GM21529 (cell line): ENCODE data around the gene CSNK1A1.
"Not testable (repeated sequence)": the region's sequence is repeated elsewhere in the genome, so short reads cannot be mapped to it uniquely, and the experiment has no call there.

Experiments used
- ATAC-seq: cut with Tn5 transposase; IDR thresholded peaks from one replicate; pipeline ENCODE4 v1.9.1; 2021; ENCODE audit not compliant: unreplicated experiment

The CSNK1A1 gene

DNA sequence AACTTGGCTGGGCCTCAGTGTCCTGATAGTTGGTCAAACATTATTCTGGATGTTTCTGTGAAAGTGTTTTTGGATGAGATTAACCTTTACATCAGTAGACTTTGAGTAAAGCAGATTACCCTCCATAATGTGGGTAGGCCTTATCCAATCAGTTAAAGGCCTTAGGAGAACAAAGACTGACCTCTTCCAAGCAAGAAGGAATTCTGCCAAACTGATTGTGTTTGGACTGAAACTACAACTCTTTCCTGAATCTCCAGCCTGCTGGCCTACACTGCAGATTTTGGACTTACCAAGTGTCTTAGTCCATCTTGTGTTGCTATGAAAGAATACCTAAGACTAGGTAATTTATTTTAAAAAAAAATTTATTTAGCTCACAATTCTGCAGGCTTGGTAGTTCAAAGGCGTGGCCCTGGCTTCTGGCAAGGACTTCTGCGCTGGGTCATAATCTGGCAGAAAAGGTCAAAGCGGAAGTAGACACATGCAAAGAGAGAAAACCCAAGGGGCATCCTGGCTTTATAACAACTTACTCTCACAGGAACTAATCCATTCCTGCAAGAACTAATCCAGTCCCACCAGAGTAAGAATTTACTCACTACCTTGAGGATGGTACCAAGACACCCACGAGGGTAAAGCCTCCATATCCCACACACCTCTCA, 21.5 kb upstream of the CSNK1A1 start:
- no peak for ATAC-seq

DNA sequence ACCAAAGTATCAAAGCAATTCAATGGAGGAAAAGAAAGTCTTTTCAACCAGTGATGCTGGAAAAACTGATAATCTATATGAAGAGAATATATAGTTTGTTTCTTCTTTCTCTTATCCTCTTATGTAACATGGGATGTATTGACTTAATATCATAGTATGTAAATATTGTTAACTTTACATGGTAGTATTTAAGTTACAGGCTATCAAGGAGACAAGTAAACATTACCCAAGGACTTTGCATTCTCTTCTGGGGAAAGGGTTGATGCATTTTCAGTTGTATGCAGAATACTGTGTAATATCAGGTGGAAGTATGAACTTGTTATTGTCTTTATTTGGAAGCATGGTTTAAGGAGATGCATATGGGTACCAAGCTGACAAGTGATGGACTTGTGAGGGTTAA, 20.9 kb upstream of the CSNK1A1 start:
- no peak for ATAC-seq

DNA sequence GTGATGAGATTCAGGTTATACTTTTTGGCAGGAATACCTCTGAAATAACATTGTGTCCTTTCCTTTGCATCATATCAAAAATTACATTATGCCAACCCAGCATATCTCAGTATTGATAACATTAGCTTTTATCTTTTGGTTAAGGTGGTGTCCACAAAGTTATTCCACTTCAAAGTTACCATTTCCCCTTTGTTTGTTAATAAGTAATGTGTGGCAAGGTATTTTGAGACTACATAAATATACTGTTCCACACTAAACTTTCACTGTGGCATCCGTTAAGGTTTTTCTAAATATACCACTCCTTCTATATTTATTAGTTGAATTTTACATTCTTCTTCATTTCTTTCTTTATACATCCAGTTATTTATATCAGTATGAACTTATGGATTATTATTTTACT, 16.0 kb upstream of the CSNK1A1 start:
- ATAC-seq = no peak

DNA sequence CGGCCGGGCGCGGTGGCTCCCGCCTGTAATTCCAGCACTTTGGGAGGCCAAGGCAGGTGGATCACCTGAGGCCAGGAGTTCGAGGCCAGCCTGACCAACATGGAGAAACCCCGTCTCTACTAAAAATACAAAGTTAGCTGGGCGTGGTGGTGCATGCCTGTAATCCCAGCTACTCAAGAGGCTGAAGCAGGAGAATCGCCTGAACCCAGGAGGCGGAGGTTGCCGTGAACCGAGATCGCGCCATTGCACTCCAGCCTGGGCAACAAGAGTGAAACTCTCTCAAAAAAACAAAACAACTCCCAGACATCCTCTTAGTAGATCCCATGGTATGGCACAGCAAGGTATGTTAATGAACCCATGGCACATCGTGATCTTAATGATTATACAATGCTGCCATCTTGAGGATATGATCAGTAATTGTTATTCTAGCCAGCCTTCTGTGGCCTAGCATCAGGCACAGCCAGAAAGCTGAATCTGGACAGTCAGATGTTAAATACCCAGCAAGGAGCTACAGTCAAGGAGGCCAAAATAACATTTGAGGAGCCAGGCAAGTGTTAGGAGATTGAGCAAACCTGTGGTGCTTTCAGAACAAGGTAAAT, 13.4 kb upstream of the CSNK1A1 start:
- ATAC-seq = peak; percentile 95

DNA sequence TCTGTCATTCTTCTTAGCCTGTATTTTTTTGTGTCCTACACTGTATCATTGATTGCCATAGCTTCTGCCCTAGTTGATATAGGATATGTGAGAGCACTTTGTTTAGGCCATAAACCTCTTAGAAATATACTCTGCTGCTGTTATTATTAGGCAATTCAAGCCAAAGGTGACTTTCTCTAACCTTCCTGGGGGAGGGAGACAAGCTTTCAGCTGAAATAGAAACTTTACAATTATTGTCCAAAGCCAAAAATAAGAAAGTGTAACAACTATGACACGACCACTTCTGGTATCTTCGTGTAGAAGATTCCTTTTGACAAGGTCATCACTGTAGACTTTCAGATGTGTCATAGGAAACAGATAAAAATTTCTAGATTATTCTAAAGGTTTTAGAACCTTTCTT, 12.2 kb upstream of the CSNK1A1 start:
- no peak for ATAC-seq

DNA sequence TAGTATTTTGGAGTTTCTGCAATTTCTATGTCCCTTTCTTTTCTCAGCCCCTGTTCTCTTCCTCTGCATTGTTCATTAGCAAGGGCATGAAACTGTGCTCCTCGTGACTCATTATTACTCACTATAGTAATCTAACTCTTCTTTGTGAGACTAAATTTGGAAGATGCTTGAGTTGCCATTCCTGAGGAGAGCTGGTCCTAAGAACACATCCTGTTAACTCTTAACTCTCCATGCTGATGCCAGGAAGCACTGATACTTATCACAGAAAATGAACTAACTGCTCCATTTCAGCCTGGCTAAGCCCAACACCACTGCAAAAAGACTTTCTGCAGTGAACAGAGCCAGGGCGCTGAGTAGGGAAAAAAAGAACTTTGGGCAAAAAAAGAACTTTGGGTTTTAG, 10.6 kb upstream of the CSNK1A1 start:
- no peak for ATAC-seq

DNA sequence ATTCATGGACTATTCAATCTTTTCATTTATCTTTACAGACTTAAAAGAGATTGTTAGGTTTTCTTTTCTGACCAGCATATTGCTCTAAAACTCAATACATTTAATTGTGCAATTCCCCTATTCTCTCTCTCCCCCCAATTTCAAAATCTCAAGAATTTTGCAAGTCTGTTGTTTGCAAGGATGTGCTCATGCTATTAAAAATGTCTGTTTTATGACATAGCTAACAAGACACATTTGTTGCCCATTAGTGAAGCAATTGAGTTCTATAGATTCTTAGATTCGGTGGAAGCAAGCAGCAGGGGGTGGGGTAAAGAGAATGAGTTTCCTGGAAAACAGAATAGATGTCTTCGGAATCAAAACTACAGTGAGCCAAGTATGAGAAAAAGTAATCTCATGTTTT, 8.5 kb upstream of the CSNK1A1 start:
- ATAC-seq = no peak

DNA sequence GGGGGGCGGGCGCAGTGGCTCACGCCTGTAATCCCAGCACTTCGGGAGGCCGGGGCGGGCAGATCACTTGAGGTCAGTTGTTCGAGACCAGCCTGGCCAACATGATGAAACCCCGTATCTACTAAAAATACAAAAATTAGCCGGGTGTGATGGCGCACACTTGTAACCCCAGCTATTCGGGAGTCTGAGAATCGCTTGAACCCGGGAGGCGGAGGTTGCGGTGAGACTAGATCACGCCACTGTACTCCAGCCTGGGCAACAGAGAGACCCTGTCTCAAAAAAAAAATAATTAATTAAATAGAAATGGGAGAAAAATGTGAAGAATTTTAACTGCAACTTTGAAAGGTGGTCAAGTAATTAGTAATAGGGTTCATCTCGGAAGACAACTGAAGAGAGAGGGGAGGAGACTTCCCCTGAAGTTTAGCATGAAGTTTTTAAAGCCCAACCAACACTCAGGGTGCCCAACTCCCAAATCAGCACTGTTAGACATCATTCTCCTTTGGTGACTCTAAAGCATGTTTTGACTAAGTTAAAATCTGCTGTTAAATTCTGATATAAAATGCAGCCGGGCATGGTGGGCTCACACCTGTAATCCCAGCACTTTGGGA, 1.4 kb upstream of the CSNK1A1 start:
- ATAC-seq = no peak

DNA sequence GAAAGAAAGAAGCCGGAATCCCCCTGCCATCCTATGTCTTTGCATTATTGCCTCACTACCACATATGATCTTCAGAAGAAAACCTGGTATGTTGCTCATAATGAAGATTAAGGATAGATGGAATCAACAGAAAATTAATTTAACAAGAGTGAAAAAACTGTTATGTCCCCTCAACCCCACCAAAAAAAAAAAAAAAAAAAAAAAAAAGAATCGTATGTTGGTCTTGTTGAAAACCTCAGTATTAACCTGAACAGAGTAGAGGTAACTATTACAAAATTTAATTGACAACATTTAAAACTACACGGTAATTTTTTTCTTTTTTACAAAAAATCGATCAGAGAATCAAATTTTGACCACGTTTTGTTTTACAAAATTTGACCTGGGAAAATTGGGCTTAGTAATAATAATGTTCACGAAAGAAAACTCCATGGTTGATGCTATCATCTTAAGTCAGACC, 827 bp upstream of the CSNK1A1 start:
- ATAC-seq = no peak

DNA sequence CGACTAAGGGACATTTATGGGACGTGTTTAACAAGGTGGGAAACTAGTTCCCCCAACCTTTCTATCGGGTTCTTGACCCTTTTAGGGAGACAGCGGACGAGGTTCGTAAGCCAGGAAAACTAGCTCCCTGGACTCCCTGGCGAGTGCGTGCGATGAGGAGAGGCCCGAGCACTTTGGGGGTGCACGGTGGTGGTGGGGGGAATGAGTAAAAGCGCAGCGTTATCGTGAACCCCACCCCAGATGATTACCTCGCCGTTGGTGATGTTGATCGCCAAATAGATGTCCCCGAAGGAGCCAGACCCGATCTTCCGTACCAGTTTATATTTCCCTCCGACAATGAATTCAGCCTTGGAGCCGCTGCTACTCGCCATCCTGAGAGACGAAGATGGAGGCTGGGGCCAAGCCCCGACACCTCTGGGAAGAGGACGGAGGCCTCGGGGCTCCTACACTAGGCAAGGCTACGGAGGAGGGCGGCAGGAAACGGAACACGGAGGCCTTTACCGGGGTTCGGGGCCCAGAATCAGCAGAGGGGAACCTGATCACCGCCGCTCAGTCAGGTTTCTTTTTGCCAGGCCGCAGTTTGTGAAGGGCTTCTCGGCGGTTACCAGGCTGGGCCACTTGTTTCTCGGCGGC, 529 bp downstream of the CSNK1A1 start:
- peak; percentile 1 for ATAC-seq

DNA sequence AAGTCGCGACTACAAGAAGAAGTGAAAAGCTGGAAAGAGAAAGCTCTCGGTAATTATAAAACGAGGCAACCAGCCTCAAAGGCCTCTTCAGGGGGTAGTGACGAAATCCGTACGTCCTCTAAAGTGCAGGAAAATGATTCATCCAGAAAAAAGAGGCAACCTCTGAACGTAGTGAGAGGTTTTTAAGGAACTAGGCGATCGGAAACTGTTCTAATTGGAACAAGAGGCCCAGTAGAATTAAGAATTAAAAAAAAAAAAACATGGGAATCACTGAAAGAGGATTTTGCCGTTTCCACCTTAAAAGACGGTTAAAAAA, 1.0 kb downstream of the CSNK1A1 start:
- no peak for ATAC-seq

DNA sequence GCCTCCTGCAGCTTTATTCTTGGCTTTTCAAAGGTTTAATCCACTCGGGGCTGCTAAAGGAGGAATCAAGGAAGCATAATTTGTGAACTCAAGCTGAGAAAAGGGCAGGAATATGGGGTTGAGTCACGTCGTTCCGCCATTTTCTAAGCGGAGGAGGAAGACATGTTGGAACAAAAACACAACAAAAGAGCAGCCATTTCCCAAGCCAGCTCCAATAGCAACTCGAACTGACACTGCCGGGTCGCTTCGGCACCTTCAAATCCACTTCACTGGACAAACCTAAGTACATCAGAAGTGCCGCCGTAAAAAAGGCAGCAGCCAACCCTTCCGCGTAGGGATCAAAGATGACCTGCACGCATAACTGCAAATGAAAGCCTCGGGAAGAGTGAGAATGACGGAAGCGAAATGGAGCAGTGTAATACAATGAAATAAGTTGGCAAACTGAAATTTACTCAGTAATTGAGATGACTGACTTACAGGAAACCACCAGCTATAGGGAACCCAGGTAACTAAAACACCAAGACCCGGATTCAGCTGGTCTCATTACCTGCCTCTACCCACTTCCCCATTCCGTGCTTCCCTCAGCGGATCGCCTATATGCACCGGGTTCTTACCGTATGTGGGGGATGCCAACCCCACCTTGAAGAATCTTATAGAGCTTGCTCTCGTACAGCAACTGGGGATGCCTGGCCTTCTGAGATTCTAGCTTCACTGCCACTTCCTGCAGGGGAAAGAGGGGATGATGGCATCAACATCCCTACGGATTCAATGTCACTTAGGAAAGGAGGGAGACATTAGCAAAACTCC, 1.6 kb downstream of the CSNK1A1 start:
- ATAC-seq = peak; percentile 37

DNA sequence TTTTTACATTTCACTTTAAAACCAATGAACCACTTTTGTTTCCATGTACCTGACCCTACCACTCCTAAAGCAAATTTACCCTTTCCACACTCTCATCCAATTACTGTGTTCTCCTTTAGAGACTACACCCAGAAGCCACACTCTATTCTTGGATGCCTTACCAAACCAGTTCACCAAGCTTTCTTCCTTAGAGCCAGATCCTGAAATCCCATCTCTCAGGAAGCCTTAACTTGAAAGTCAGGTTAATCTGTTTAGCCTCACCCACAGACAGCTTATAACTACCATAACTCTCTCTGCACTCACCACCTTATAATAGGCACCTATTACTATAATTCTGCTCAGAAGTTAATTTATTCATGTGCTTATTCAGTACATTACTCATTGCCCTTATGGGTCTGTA, 4.3 kb downstream of the CSNK1A1 start:
- ATAC-seq = no peak

DNA sequence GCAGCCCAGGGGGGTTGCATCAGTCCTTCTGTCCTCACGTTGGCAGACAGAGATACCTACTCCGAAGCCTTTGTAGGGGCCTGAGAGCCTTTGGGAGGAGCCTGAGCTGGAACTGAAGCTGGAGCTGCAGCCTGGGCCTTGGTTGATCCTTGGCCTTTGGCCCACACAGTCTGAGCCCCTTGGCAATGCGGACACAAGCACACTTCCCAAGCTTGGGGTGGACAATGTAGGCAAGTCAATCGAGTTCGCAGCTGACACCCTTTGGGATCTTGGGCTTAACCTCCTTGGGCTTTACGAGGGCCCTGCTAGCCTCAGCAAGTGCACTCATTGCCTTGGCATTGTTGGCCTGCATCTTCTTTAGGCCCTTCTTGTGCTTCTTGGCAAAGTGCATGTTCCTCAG, 5.9 kb downstream of the CSNK1A1 start:
- ATAC-seq = no peak

DNA sequence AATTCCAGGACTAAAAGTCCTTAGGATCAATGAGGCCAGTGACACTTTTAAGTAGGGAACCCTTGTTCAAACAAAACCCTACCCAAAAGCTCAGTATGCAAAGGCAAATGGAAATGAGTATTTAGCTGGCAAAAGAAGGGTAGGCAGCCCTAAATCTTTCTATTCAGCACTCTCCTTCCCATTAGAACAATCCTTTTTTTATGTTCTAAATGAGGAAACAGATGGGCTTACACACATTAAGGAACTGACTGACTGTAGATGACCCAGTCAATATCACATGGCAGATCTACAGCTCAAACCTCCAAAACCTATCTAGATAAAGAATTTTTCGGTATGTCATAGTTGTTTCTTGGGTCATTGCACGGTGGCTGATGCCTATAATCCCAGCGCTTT, 7.2 kb downstream of the CSNK1A1 start:
- no peak for ATAC-seq

DNA sequence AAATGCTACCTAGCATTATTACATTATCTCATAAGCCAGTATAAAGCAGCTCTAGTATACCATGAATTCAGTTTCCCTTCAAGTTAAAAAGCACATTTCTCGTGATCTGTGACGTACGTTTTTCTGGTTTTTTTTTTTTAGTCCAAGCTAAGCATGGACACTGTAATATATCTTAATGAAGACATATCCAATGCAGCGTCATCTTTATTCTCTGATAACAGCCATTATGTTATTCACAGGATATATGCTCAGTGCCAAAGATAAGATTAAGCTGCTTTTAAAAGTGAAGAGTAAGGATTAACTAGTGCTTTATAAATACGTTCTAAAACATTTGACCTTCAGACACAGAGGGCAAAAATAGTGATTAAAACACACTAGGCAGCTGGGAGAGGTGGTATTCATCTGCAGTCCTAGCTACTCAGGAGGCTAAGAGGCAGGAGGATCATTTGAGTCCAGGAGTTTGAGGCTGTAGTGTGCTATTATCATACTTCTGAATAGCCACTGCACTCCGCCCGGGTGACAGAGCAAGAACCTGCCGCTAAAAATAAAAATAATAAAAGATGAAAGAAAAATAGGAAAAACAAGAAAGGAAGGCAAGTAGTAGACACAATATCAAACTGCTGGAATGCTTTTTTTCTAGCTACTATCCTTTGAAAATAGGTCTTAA, 7.7 kb downstream of the CSNK1A1 start:
- no peak for ATAC-seq

DNA sequence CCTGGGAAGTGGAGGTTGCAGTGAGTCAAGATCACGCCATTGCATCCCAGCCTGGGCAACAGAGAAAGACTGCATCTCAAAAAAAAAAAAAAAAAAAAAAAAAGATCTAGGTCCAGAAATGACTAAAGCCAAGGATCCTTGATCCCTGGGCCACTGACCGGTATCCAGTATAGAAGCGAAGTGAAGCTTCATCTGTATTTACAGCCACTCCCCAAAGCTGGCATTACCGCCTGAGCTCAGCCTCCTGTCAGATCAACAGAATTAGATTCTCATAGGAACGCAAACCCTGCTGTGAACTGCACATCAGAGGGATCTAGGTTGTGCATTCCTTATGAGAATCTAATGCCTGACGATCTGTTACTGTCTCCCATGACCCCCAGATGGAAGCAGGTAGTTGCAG, 9.3 kb downstream of the CSNK1A1 start:
- no peak for ATAC-seq

DNA sequence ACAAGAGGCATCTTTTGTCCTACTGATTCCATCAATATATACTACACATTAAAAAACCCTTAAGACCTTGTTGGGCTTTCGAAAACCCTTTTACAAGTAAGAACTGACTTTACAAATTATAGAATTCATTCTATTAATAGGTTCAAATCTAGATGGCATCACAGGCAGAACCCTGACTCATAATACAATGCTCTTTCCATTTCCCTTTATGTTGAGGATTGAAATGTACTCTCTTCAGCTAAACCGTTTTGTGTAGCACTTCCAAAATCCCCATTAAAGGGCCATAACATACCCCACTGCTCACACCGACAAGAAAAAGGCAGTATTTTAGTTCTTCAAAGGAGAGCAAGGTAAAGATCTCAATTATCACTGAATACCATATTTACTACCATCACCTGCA, 11.2 kb downstream of the CSNK1A1 start:
- no peak for ATAC-seq

DNA sequence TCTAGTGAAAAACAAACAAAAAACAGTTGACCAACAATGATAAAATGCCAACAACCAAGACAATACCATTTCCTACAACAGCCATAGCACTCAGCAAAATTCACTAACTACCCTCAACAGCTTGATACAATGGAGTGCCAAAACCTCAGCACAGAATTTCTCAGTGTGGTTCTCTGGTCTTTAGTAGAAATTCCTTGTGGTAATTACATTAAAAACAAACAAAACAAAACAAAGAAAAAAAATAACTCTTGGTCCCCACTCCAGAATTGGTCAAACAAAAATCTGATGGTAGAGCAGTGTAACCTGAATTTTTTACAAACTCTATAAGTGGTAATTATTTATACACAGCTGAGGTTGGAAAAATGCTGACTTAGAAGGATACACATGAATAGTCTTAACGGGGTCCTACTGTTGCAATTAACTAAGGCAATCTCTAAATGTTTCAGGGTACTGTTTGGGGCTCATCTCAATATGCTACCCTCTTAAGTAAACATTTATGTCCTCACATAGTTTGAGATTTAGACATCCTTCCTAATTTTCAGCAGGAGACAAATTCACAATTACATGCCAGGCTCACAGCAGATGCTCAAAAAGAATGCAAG, 13.8 kb downstream of the CSNK1A1 start:
- no peak for ATAC-seq

DNA sequence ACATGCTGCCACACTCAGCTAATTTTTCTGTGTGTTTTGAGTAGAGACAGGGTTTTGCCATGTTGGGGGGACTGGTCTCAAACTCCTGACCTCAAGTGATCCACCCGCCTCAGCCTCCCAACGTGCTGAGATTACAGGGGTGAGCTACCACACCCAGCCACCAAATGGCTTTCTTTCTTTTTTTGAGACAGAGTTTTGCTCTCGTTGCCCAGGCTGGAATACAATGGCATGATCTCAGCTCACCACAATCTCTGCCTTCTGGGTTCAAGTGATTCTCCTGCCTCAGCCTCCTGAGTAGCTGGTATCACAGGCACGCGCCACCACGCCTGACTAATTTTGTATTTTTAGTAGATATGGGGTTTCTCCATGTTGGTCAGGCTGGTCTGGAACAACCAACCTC, 15.5 kb downstream of the CSNK1A1 start:
- ATAC-seq = not testable (repeated sequence)

DNA sequence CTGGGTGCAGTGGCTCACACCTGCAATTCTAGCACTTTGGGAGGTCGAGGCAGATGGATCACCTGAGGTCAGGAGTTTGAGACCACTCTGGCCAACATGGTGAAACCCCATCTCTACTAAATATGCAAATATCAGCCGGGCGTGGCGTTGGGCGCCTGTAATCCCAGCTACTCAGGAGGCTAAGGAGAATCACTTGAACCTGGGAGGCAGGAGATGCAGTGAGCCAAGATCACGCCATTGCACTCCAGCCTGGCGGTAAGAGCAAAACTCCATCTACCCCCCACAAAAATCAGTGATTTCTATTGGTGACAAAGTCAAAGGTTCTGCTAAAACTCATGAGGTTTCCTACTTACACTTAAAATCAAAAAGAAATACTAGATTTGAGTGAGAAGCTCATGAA, 18.8 kb downstream of the CSNK1A1 start:
- no peak for ATAC-seq
